CD14-positive monocyte (primary cell): Measurements from ENCODE around the gene NRF1. TPM values are rescaled to one million over a fixed set of nuclear protein-coding genes. Genes with fewer than 3 reads are reported as not detected.

Experiments used
- DNase-seq, 3 donors: peaks; one replicate each; pipeline ENCODE4 v3.0.0-alpha.2; 2011 to 2022
- H2AFZ ChIP-seq: 2 replicates; pipeline ENCODE4 v1.6.0; 2012; ENCODE audit warnings: mild to moderate bottlenecking, low read depth, low read length, inconsistent platforms; ENCODE audit not compliant: insufficient read depth, poor library complexity, severe bottlenecking
- H3K27ac ChIP-seq, 2 donors: 1 replicate in 1 of 2; 2 replicates in 1 of 2; pipeline ENCODE4 v1.5.1; 2012 to 2013; ENCODE audit warnings: low read length in 2 of 2, control low read depth in 1 of 2, inconsistent platforms in 1 of 2, low read depth in 1 of 2, mild to moderate bottlenecking in 1 of 2
- H3K27me3 ChIP-seq, 2 donors: one replicate each; pipeline versions ENCODE4 v1.6.0 to v1.6.1; 2011 to 2013; ENCODE audit warnings: low read length in 2 of 2; ENCODE audit not compliant: control insufficient read depth in 2 of 2, insufficient read depth in 2 of 2
- H3K36me3 ChIP-seq, 2 donors: replicated peaks in 1 of 2; 1 replicate in 1 of 2; 2 replicates in 1 of 2; pipeline versions ENCODE4 v1.5.1 to v1.6.1; 2012 to 2013; ENCODE audit warnings: low read length in 2 of 2, control low read depth in 1 of 2, inconsistent platforms in 1 of 2, mild to moderate bottlenecking in 1 of 2; ENCODE audit not compliant: insufficient read depth in 2 of 2, control insufficient read depth in 1 of 2
- H3K4me1 ChIP-seq, 2 donors: 1 replicate in 1 of 2; 2 replicates in 1 of 2; pipeline versions ENCODE4 v1.5.1 to v1.6.1; 2012 to 2013; ENCODE audit warnings: low read length in 2 of 2, control low read depth in 1 of 2, inconsistent platforms in 1 of 2, mild to moderate bottlenecking in 1 of 2, moderate library complexity in 1 of 2; ENCODE audit not compliant: insufficient read depth in 2 of 2, control insufficient read depth in 1 of 2
- H3K4me2 ChIP-seq: replicated peaks from 2 replicates; pipeline ENCODE3; 2012; ENCODE audit warnings: low read length, moderate library complexity, mild to moderate bottlenecking; ENCODE audit not compliant: poor library complexity, severe bottlenecking; ENCODE audit errors: extremely low read depth
- H3K4me3 ChIP-seq, 3 experiments: fragments of 200-600 bp in 1 of 3; sonication (generic) in 1 of 3; replicated peaks in 1 of 3; 1 replicate in 2 of 3; 2 replicates in 1 of 3; pipeline ENCODE4 v1.5.1; 2011 to 2013; ENCODE audit warnings: low read length in 3 of 3, mild to moderate bottlenecking in 3 of 3, control low read depth in 2 of 3, low read depth in 2 of 3, inconsistent platforms in 1 of 3, moderate library complexity in 1 of 3
- H3K79me2 ChIP-seq: 2 replicates; pipeline ENCODE4 v1.6.0; 2012; ENCODE audit warnings: mild to moderate bottlenecking, control low read depth, inconsistent platforms, low read length, moderate library complexity; ENCODE audit not compliant: insufficient read depth
- H3K9ac ChIP-seq: 2 replicates; pipeline ENCODE4 v1.6.0; 2017; ENCODE audit warnings: low read length, mild to moderate bottlenecking; ENCODE audit not compliant: insufficient read depth, poor library complexity, severe bottlenecking
- H3K9me3 ChIP-seq, 2 donors: replicated peaks in 1 of 2; 1 replicate in 1 of 2; 2 replicates in 1 of 2; pipeline versions ENCODE4 v1.5.1 to v1.6.1; 2012 to 2013; ENCODE audit warnings: low read length in 2 of 2, control low read depth in 1 of 2; ENCODE audit not compliant: control insufficient read depth in 1 of 2, insufficient read depth in 1 of 2
- H4K20me1 ChIP-seq: 2 replicates; pipeline ENCODE4 v1.6.0; 2012; ENCODE audit warnings: mild to moderate bottlenecking, low read length, control low read depth, moderate library complexity; ENCODE audit not compliant: insufficient read depth
- H3K27ac Mint-ChIP-seq, 7 donors: one replicate each; pipeline ENCODE4 v1.8.0; 2020; ENCODE audit warnings: mild to moderate bottlenecking in 7 of 7, mixed read lengths in 7 of 7, moderate library complexity in 6 of 7, inconsistent platforms in 2 of 7
- H3K27me3 Mint-ChIP-seq, 3 donors: one replicate each; pipeline ENCODE4 v1.8.0; 2021 to 2022; ENCODE audit warnings: low read depth in 3 of 3, mild to moderate bottlenecking in 3 of 3, mixed read lengths in 3 of 3, moderate library complexity in 3 of 3, inconsistent platforms in 1 of 3
- H3K36me3 Mint-ChIP-seq, 2 donors: one replicate each; pipeline ENCODE4 v1.8.0; 2020; ENCODE audit warnings: mixed read lengths in 2 of 2, inconsistent platforms in 1 of 2, mild to moderate bottlenecking in 1 of 2
- H3K4me1 Mint-ChIP-seq: one replicate; pipeline ENCODE4 v1.8.0; 2020; ENCODE audit warnings: mild to moderate bottlenecking, mixed read lengths
- H3K4me3 Mint-ChIP-seq, 2 donors: one replicate each; pipeline ENCODE4 v1.8.0; 2020; ENCODE audit warnings: mild to moderate bottlenecking in 2 of 2, mixed read lengths in 2 of 2, moderate library complexity in 1 of 2
- H3K9me3 Mint-ChIP-seq, 7 donors: one replicate each; pipeline ENCODE4 v1.8.0; 2020 to 2022; ENCODE audit warnings: mixed read lengths in 7 of 7, mild to moderate bottlenecking in 6 of 7, moderate library complexity in 6 of 7, inconsistent platforms in 2 of 7
- CTCF ChIP-seq: fragments of 200-600 bp; IDR thresholded peaks from one replicate; pipeline ENCODE4 v1.8.0; 2022; ENCODE audit warnings: antibody characterized with exemption, mild to moderate bottlenecking
- WGBS: methylation state at CpG from one replicate; pipeline ENCODE4 v1.1.5; 2013; ENCODE audit warnings: missing lambda C conversion rate; ENCODE audit not compliant: insufficient coverage; 5-methylcytosine and 5-hydroxymethylcytosine counted together
- intact Hi-C, 2 donors: fragments of 100-400 bp; cut with micrococcal nuclease; formaldehyde crosslinking; loops; one replicate each; pipeline versions ENCODE4 v1.15.0 to v1.15.1; 2023
- polyA plus RNA-seq, 3 donors: library from polyadenylated mRNA; depleted of rRNA in 1 of 3; unstranded in 2 of 3; stranded (reverse) in 1 of 3; fragments of 300-500 nt in 2 of 3; fragments of >200 nt in 1 of 3; fragmentation: Illumina TruSeq in 2 of 3; gene quantifications; 1 replicate in 2 of 3; 2 replicates in 1 of 3; pipeline ENCODE4 v1.2.3, GENCODE V29; 2012 to 2021

NRF1 gene
- polyA plus RNA-seq, 3 donors: 5.1 to 14.0 (median 7.7) TPM

- no peaks in the 10 kb centered on the region for H3K27me3 Mint-ChIP-seq
- WGBS: no CpG with 5 or more reads among the region's 2 CpGs
- no peak overlapping the region for H3K27ac Mint-ChIP-seq
- intact Hi-C loops: no loop called here
- H3K36me3 Mint-ChIP-seq: peaks cover 62 to 72% of the 10 kb centered on the region in 2 donors
- DNase-seq: no peak
- Histone ChIP-seq H3K4me2 (no peak overlapping the region), H3K9me3 (no peaks in the 10 kb centered on the region), H3K4me3 (no peak overlapping the region), H3K27me3 (no peaks in the 10 kb centered on the region), H2AFZ (no peak overlapping the region), H3K79me2 (no peaks in the 10 kb centered on the region), H3K27ac (no peak overlapping the region), H3K9ac (no peak overlapping the region), H3K36me3 (peaks cover 48 to 87% of the 10 kb centered on the region in 2 donors), H4K20me1 (no peaks in the 10 kb centered on the region), H3K4me1 (no peaks in the 10 kb centered on the region)
- H3K4me1 Mint-ChIP-seq: no peaks in the 10 kb centered on the region
- H3K9me3 Mint-ChIP-seq: no peaks in the 10 kb centered on the region
- TF ChIP-seq CTCF: no peak
- H3K4me3 Mint-ChIP-seq: no peak overlapping the region
These were observed 96.5 kb downstream of the NRF1 start for GRCh38 chr7:129707910-129708499.

DNA sequence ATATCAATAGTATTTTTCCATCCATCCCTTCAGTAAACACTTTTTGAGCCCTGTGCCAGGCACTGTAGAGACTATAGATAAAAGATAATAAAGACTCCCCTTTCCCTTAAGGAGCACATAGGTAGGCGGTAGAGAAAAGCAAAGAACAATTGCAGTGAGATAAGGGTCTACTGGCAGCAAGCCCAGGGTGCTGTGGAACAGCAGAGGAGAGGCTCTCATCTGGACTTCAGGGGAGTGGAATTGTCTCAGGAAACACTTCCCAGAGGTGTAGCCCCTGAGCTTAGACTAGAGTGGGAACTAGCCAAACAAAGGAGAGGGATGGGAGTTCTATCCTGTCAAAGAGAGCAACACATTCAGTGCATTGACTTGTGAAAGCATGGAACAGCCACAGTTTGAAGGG lies 102.0 kb downstream of the NRF1 start:
- no peak overlapping the region for H3K27ac Mint-ChIP-seq

More for the DNA sequence above, 102.0 kb downstream of the NRF1 start:
- Histone ChIP-seq H3K4me1 (no peaks in the 10 kb centered on the region), H3K79me2 (no peaks in the 10 kb centered on the region), H3K27ac (no peak overlapping the region), H3K27me3 (no peaks in the 10 kb centered on the region), H3K9ac (no peak overlapping the region), H4K20me1 (no peaks in the 10 kb centered on the region), H2AFZ (no peak overlapping the region), H3K4me3 (no peak overlapping the region), H3K9me3 (no peaks in the 10 kb centered on the region), H3K36me3 (peaks cover 75 to 98% of the 10 kb centered on the region in 2 donors), H3K4me2 (no peak overlapping the region)
- H3K9me3 Mint-ChIP-seq: no peaks in the 10 kb centered on the region
- no peaks in the 10 kb centered on the region for H3K4me1 Mint-ChIP-seq
- no peaks in the 10 kb centered on the region for H3K27me3 Mint-ChIP-seq
- intact Hi-C loops: no loop called here
- no CpG with 5 or more reads among the region's 1 CpG for WGBS
- DNase-seq: no peak
- no peak overlapping the region for H3K4me3 Mint-ChIP-seq
- no peak for TF ChIP-seq CTCF
- peaks cover 84 to 89% of the 10 kb centered on the region in 2 donors for H3K36me3 Mint-ChIP-seq
